CD4-positive, alpha-beta T cell treated with Interferon gamma for 1 hour (primary cell): ENCODE results near the gene ARL6IP4.

Source experiments
- DNase-seq: peaks from one replicate; pipeline ENCODE4 v3.0.0-alpha.2; 2020

Gene ARL6IP4

GRCh38 chr12:122979001-122979907 is 1.2 kb upstream of the ARL6IP4 start:
- DNase-seq = no peak

DNA sequence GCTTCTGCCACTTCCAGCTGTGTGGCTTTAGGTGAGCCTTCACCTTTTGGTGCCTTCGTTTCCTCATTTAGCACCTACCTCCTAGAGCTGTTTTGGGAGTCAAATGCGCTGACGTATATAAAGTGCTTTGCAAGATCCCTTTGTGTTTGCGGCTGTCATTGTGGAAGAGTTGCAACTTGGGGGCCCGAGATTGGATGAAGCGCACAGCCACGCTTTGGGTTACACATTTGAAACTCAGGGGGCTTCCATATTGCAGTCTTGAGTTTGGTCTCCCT is 636 bp upstream of the ARL6IP4 start:
- no peak for DNase-seq

DNA sequence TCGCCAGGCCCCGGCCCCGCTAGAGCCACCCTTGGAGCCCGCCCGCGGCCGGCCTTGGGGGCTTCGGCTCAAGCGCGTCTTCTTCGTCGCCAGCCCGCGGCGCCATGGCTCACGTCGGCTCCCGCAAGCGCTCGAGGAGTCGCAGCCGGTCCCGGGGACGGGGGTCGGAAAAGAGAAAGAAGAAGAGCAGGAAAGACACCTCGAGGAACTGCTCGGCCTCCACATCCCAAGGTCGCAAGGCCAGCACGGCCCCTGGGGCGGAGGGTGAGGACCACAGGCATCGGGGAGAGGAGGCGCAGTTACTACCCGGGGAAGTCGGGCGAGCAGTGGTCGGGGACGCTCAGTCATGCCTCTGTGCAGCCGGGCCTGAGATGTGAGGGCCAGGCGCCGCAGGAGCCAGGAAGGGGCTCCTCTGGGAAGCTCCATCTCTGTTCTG is 573 bp downstream of the ARL6IP4 start:
- no peak for DNase-seq

DNA sequence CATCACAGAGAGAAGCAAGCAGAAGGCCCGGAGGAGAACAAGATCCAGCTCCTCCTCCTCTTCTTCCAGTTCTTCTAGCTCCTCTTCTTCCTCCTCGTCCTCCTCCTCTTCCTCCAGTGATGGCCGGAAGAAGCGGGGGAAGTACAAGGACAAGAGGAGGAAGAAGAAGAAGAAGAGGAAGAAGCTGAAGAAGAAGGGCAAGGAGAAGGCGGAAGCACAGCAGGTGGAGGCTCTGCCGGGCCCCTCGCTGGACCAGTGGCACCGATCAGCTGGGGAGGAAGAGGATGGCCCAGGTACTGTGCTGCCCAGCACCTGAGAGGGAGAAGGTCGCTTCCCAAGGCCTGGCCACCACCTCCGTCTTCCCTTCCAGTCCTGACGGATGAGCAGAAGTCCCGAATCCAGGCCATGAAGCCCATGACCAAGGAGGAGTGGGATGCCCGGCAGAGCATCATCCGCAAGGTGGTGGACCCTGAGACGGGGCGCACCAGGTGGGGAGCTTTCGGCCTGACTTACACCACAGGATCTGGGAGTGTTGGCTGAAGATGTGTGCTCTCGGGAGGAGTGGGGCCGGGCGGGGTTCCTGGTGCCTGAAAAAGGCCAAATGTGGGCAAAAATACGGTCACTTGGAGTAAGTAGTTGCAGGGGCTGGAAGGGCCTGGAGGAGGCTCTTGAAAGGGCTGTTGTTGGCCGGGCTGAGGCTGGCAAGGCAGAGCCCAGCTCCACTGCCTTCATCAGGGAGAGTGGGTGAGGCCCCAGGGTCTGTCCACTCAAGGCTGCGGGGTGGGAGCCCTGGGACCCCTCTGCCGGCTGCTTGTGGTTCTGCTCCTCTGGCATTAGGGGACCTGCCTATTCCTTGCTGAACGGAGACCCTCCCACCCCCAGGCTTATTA is 1.4 kb downstream of the ARL6IP4 start:
- no peak for DNase-seq

- no peak for DNase-seq
Observed at GRCh38 chr12:122982477-122982815, 2.0 kb downstream of the ARL6IP4 start.

- no peak for DNase-seq
Observed at GRCh38 chr12:122982963-122983788, 2.7 kb downstream of the ARL6IP4 start.

DNA sequence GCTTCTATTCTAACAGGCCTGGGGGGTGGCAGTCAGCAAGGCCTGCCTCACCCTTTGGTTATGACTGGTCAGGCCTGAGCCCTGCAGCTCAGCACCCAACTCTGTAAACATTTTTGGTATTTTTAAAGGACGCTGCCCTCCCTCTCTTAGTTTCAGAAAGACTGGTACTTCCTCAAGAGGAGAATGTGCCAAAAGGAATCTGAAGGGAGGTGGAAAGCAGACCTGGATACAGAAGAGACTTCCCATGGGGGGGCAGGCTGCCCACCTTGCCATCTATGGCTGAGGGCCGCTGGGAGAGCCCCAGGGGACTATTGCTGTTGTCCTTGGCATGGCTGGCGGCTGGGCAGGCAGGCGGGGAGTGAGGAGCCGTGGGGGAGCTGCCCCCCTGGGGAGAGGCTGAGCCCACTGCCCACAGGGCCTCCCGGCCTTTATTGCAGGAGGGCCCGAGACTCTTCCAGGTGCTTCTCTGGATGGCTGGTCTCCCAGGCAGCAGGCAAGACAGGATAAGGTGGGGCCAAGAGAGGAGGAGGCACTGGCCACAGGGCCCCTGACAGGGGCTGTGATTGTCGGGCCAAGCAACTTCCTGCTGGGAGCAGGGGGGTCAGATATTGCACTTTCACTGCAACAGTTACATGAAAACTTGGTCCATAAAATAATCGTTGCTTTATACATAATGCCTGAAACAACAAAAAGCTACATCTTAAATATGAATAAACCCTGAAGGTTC is 3.5 kb downstream of the ARL6IP4 start:
- DNase-seq = no peak

DNA sequence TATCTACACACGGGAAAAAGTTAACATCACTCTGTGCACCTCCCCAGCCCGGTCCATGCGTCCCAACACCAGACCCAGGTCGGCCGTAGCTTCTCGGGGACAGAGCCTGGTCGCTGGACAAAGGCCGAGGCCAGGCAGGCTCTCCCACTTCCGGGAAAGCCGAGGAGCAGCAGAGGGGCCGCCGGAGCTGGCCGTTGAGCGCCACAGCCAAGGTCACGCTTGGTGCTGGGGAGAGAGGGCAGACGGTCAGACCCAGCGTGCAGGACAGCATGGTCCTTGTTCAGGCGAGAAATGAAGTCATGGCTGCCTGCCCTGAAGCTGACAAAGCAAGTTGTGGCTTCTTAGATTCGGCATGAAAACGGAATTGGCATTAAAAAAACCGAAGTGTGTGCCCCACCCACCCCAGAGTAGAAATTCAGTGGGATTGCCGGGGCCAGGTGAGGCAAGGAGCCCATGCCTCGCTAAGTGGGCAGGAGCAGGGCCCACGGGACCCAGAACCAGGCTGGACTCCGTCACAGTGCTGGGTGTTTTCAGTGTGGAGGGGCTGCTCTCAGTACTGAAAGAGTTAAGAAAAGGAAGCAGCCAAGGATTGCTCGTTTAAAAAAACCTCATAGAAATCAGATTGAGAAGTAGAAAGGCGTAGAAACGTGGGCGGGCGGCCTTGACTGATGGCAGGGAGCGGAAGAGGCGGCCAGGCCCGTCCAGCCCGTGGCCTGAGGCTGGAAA is 4.3 kb downstream of the ARL6IP4 start:
- DNase-seq = no peak

DNA sequence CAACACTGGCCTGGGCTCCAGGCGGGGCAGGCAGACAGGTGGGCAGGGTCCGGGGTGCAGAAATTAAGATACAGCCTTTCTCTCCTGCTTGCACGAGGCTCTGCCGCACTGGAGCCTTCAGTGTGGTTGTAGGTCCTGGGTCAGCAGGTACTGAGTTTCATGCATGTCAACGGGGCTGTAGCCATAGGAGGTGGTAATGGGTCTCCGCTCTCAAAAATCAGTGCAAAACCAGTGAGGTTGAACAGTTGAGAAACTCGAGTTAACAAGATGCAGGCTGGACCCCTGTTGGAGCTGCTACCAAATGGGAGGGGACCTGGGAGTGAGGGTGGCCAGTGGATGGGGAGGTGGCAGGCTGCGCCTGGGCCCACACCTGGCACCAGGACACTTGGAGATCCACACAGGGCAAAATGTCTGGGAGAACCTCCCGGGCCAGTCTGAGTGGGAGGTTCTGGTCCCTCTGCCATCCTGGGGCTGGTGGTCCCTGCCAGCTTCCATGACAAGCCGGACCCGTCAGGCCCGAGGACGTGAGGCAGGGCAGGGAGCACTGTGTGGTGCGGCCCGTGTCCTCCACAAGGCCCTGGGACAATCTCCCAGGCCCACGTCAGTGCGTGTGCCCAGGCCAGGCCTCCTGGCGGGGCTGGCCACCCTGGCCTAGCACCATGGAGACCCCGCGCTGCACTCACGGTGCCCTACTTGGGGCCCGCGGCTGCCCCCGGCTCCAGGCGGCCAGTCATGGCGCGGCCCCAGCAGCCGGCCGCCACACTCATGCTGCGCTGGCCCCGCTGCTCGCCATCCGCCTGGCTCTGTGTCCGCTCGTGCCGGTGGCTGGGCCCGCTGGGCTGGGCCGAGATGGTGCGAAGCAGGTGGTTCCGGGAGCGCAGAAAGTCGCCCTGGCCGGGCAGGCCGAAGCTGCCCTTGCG is 5.1 kb downstream of the ARL6IP4 start:
- DNase-seq = no peak

DNA sequence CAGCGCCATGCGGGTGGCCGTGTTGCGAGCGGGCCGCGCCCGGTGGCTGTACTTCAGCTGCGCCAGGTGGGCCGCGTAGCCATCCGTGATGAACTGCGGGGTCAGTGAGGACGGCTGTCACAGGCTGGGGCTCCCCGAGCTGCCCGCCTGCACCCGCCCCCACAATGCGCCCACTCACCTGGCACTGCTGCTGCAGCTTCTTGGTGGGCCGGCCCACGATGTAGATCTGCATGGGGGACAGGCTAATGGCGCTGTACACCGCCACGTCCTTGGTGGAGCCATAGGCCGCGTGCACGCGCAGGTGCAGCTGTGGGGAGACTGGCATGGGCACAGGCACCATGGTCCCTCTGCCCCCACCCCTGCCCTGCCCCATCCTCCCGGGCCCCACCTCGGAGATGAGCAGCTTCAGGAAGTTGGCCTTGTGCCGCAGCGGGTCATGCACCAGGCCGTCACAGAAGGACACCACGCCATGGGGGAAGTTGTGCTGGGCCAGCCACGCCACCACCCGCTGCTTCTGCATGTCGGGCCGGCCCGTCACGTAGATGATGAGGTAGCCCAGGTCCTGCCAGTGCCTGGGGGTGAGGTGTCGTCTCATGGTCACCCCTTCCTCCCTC is 5.9 kb downstream of the ARL6IP4 start:
- DNase-seq = no peak

DNA sequence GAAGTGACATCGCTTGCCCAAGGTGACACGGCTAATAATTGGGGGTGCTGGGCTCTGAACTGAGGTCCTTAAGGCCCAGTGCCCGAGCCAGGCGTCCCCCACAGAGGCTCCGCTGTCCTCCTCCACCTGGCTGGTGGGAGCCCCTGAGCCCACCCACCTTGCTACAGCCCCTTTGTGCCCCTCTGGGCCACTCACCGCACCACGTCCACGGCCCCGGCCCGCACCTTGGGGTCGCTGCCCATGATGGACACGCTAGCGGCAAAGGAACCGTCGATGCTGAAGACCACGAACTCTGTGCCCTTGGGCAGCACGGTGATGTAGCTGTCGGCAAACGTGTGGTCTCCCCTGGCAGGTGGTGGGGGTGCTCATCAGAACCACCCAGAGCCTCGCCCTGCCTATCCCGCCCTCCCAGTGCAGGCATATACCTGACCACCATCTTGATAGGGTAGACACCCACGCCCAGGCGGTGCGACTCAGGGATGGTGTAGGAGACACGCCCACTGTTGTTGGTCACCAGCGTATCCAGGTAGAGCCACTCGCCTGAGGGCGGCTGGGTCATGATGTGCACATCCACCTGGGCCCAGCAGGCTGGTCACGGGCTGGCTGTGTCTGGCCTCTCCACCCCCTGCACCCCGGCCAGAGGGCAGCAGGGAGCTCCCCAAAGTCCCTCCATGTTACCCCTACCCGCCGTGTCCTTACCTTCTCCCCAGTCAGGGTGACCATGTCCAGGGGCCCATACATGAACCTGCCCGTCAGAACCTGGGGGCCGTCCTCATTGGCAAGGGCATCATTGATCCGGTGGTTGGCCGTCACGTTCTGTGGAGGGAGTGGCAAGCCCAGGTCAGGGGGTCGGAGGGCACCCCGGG is 6.8 kb downstream of the ARL6IP4 start:
- DNase-seq = no peak

DNA sequence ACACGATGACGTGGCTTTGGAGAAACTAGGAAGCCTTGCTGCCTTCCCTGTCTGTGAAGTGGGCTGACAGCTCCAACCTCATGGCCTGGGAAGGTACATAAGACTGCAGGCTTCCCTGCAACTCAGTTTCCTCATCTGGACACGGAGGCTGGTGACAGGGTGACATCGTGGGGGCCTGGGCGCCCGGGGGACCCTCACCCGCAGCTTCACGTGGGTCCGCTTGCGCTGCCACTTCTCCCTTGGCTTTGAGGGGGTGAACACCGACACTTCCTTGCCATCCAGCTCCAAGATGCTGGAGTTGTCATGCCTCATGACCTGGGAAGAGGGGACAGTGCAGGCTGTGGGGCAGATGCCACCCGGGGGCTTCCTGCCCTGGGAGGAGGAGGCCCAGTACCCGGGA is 7.6 kb downstream of the ARL6IP4 start:
- no peak for DNase-seq

DNA sequence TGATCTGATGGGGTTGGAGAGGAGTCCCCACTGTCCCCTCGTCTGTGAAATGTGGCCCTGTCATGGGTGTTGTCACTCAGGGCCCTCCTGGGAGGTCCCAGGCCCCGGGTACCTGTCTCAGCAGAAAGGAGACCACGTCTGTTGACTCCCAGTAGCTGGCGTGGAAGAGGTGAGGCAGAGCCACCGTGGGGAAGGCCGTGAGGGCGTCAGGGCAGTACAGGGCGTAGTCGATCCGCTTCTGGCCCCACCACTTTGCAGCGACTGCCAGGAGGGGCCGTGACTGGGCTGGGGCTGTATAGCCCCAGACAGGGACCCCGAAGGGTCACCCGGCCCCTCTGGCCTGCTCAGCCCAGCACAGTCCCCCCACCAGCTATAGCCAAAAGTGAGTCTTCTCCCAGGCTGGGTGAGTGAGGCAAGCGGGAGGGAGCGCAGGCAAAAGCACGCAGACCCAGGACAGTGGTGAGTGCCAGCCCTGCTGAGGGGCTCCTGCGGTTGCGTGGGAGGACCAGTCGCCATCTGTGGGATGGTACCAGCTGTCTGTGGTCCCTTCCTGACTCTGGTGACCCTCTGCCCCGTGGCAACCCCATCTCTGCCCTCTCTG is 8.2 kb downstream of the ARL6IP4 start:
- no peak for DNase-seq

DNA sequence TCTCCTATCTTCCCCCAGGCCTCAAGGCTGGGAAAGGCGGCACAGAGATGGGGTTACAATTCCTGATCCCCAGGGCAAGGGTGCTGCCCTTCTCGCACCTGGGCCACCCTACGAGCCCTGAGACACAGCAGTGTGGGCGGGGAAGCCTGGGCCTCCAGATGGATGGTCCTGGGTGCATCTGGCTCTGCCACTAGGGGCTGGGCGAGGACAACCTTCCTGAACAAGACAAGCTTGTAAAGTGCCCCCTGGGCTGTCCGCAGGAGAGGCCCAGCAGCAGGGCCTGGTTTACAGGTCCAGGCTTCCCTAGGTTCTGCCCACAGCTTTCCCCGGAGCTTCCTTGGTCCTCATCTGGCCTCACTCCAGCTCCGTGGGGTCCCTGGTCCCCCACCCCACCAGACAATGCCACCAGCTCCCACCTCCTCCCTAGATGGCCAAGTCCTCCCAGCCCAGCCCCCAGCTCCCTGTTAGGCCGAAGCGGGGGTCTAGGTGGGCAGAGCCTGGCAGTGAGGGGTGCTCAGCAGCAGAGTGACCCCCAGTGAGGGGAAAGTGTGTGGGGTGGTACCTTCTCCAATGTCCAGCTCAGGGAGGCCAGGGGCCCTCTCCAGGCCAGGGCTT is 8.9 kb downstream of the ARL6IP4 start:
- DNase-seq = no peak

- no peak for DNase-seq
Observed at GRCh38 chr12:122989874-122990419, 9.5 kb downstream of the ARL6IP4 start.

DNA sequence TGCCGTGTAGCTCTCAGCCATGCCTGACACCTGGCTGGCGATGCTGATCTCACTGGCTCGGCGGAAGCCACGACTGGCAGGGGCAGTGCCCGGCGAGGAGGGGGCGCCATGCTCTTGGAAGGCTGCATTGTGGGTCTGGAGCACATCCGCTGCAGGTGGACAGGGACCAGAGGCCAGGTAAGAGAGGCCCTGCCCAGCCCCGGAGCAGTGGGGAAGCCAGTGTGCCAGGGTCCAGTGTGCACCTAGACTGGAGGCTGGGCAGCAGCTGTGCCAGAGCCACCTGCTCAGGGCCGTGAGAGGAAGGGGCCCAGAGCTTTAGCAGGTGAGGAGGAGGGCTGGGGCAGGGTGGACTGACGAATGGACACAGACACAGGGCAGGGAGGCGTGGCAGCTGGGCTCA is 10.1 kb downstream of the ARL6IP4 start:
- DNase-seq = no peak

DNA sequence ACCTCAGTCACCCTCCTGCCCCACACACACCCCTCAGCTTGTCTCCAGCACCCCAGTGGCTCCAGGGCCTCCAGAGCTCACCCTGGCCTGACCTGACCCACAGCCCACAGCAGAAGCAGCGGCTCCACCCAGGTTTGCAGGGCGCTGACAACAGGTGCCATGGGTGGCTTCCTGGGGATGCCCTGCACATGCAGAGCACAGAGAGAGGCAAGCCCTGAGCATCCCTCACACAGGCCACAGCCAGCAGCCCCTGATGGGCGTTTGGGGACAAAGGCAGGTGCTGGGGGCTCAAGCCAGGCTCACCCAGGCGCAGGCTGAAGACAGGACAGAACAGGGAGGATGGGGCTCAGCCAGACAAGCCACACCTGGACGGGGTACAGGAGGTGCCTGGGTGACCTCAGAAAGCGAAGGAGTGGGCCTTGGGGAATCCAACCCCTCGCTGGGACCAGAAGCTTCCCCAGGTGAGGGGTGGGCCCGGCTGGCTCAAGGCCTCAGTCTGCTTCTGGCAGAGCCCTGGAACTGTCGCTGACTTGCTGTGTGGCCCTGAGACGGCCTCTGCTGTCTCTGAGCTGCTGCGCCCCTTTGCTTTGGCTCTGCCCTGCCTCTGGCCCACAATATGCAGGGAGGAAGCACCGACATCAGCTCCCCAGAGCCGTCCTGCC is 10.6 kb downstream of the ARL6IP4 start:
- no peak for DNase-seq
